B cell (primary cell): ENCODE measurements around the gene RPH3AL. TPM values are rescaled to one million over a fixed set of nuclear protein-coding genes. Genes with fewer than 3 reads are reported as not detected.

Source experiments
- ATAC-seq: fragments of 200-7000 bp; cut with Tn5 transposase; one replicate; pipeline ENCODE4 v1.10.0; 2021; ENCODE audit warnings: low read depth, mild to moderate bottlenecking, moderate number of reproducible peaks, moderate library complexity
- CTCF ChIA-PET: fragments of 350-600 bp; sonication (Branson Sonifier 250); formaldehyde crosslinking; loops from one replicate; lab custom pipeline; 2021; ENCODE audit warnings: antibody characterized with exemption, inconsistent platforms; lab: Charles Lee
- POLR2A ChIA-PET: fragments of 350-600 bp; sonication (Branson Sonifier 250); formaldehyde crosslinking; loops from one replicate; lab custom pipeline; 2021; ENCODE audit warnings: antibody characterized with exemption; lab: Charles Lee
- DNase-seq: peaks from one replicate; pipeline ENCODE4 v3.0.0; 2013
- H2AFZ ChIP-seq: 2 replicates; pipeline ENCODE4 v1.6.1; 2012; ENCODE audit warnings: mild to moderate bottlenecking, low read depth, low read length; ENCODE audit not compliant: insufficient read depth, poor library complexity, severe bottlenecking
- H3K27ac ChIP-seq, 2 donors: 1 replicate in 1 of 2; 2 replicates in 1 of 2; pipeline ENCODE4 v1.5.1; 2012 to 2013; ENCODE audit warnings: low read length in 2 of 2, mild to moderate bottlenecking in 2 of 2, moderate library complexity in 1 of 2
- H3K27me3 ChIP-seq, 4 experiments: fragments of 200-600 bp in 1 of 4; sonication (generic) in 1 of 4; replicated peaks in 1 of 4; 1 replicate in 2 of 4; 2 replicates in 2 of 4; pipeline versions ENCODE4 v1.6.1 to v1.7.0; 2013 to 2016; ENCODE audit warnings: low read length in 3 of 4, mild to moderate bottlenecking in 2 of 4, mixed read lengths in 1 of 4, moderate library complexity in 1 of 4; ENCODE audit not compliant: insufficient read depth in 4 of 4, control insufficient read depth in 3 of 4; ENCODE audit errors: control extremely low read depth in 1 of 4
- H3K36me3 ChIP-seq, 2 experiments: replicated peaks in 1 of 2; 1 replicate in 1 of 2; 2 replicates in 1 of 2; pipeline versions ENCODE4 v1.6.1 to v1.7.1; 2013; ENCODE audit warnings: low read length in 1 of 2; ENCODE audit not compliant: insufficient read depth in 2 of 2, control insufficient read depth in 1 of 2; ENCODE audit errors: control extremely low read depth in 1 of 2, extremely low read depth in 1 of 2
- H3K4me1 ChIP-seq, 2 donors: fragments of 200-600 bp in 1 of 2; sonication (generic) in 1 of 2; 1 replicate in 1 of 2; 2 replicates in 1 of 2; pipeline versions ENCODE4 v1.5.1 to v1.6.1; 2013 to 2017; ENCODE audit warnings: low read length in 2 of 2; ENCODE audit not compliant: control insufficient read depth in 2 of 2, insufficient read depth in 2 of 2
- H3K4me2 ChIP-seq: replicated peaks from 2 replicates; pipeline ENCODE3; 2012; ENCODE audit warnings: mild to moderate bottlenecking, low read depth, low read length; ENCODE audit not compliant: poor library complexity, severe bottlenecking
- H3K4me3 ChIP-seq, 5 experiments: fragments of 200-600 bp in 1 of 5; sonication (generic) in 1 of 5; 1 replicate in 3 of 5; 2 replicates in 2 of 5; pipeline versions ENCODE4 v1.5.1 to v1.7.0; 2011 to 2016; ENCODE audit warnings: low read length in 4 of 5, mild to moderate bottlenecking in 4 of 5, low read depth in 2 of 5, control low read depth in 1 of 5, moderate library complexity in 1 of 5; ENCODE audit not compliant: insufficient read depth in 1 of 5; ENCODE audit errors: control extremely low read depth in 1 of 5, extremely low read depth in 1 of 5
- H3K79me2 ChIP-seq: fragments of 200-600 bp; sonication (generic); one replicate; pipeline ENCODE4 v1.6.0; 2016; ENCODE audit warnings: low read length; ENCODE audit not compliant: control insufficient read depth, insufficient read depth
- H3K9ac ChIP-seq: fragments of 200-600 bp; sonication (generic); 2 replicates; pipeline ENCODE4 v1.6.1; 2017; ENCODE audit warnings: mild to moderate bottlenecking, low read length, moderate library complexity
- H3K9me3 ChIP-seq, 3 donors: one replicate each; pipeline versions ENCODE4 v1.6.1 to v1.7.1; 2013; ENCODE audit warnings: low read length in 2 of 3; ENCODE audit not compliant: control insufficient read depth in 2 of 3, insufficient read depth in 1 of 3; ENCODE audit errors: control extremely low read depth in 1 of 3
- H4K20me1 ChIP-seq: 2 replicates; pipeline ENCODE4 v1.6.0; 2012; ENCODE audit warnings: mild to moderate bottlenecking, low read length; ENCODE audit not compliant: insufficient read depth, control insufficient read depth, poor library complexity, severe bottlenecking
- H3K27ac Mint-ChIP-seq: one replicate; pipeline ENCODE4 v1.8.0; 2021; ENCODE audit warnings: mixed read lengths
- H3K27me3 Mint-ChIP-seq: one replicate; pipeline ENCODE4 v1.8.0; 2021; ENCODE audit warnings: mixed read lengths
- H3K4me1 Mint-ChIP-seq: one replicate; pipeline ENCODE4 v1.8.0; 2021; ENCODE audit warnings: mixed read lengths
- H3K4me3 Mint-ChIP-seq: one replicate; pipeline ENCODE4 v1.8.0; 2021; ENCODE audit warnings: mixed read lengths
- H3K9me3 Mint-ChIP-seq: one replicate; pipeline ENCODE4 v1.8.0; 2022; ENCODE audit warnings: mixed read lengths; ENCODE audit not compliant: insufficient read depth
- EZH2 ChIP-seq: IDR thresholded peaks from 2 replicates; pipeline ENCODE4 v1.6.1; 2012; ENCODE audit warnings: borderline replicate concordance, low read depth, mild to moderate bottlenecking, moderate library complexity, low read length; ENCODE audit not compliant: insufficient read depth, poor library complexity, severe bottlenecking
- WGBS: methylation state at CpG from one replicate; pipeline ENCODE4 v1.1.5; 2013; ENCODE audit warnings: missing lambda C conversion rate; ENCODE audit not compliant: insufficient coverage; 5-methylcytosine and 5-hydroxymethylcytosine counted together
- intact Hi-C: fragments of 100-400 bp; cut with micrococcal nuclease; formaldehyde crosslinking; loops from one replicate; pipeline ENCODE4 v1.10.0; 2022
- polyA plus RNA-seq: library from polyadenylated mRNA; depleted of rRNA; stranded (reverse); fragments of >200 nt; gene quantifications from 2 replicates; pipeline ENCODE4 v1.2.3, GENCODE V29; 2012
- total RNA-seq, 2 donors: library from RNA; stranded (reverse); fragments of 120-200 nt in 1 of 2; gene quantifications; 1 replicate in 1 of 2; 2 replicates in 1 of 2; pipeline versions ENCODE4 v1.2.3 to v1.2.4, GENCODE V29; 2013 to 2022
- TF ChIP-seq, protein P1 (sequence below): fragments of 200-600 bp; IDR thresholded peaks from one replicate; pipeline ENCODE4 v1.8.0; 2022; ENCODE audit warnings: antibody characterized with exemption, mild to moderate bottlenecking

Gene RPH3AL
- total and polyA plus RNA-seq, 2 donors (not counting 1 experiment from before 2014, with no cell fraction given): 10.8 to 13.3 TPM

DNA sequence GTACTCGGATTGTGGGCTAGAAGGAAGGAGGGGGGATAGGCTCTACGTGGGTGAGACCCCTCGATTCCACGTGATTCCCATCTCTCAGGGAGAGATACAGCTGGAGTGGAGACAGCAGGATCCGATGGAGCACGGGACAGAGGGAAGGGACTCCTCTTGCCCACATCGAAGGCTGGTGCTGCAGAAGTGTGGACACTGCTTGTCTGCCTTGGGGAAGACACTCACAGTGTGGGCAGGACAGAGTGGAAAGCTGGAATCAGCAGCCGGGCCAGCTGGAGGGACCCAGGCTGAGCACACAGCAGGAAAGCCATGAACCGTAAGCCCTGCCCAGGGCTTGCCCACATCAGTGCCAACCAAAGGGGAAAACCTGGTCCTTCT is 42.1 kb upstream of the RPH3AL start:
- H4K20me1 ChIP-seq: no peaks in the 10 kb centered on the region
- intact Hi-C loops: no loop called here
- peaks cover 5% of the 10 kb centered on the region for H3K27me3 Mint-ChIP-seq
- H2AFZ ChIP-seq: no peak overlapping the region
- peaks cover 2% of the 10 kb centered on the region for H3K4me1 Mint-ChIP-seq
- ChIA-PET POLR2A (no interaction called here), CTCF (interaction anchor here (1.1 kb wide), 1 partner anchor 18 kb away, joined by 3 read pairs; no protein-coding TSS in a partner anchor)
- TF ChIP-seq, protein P1, sequence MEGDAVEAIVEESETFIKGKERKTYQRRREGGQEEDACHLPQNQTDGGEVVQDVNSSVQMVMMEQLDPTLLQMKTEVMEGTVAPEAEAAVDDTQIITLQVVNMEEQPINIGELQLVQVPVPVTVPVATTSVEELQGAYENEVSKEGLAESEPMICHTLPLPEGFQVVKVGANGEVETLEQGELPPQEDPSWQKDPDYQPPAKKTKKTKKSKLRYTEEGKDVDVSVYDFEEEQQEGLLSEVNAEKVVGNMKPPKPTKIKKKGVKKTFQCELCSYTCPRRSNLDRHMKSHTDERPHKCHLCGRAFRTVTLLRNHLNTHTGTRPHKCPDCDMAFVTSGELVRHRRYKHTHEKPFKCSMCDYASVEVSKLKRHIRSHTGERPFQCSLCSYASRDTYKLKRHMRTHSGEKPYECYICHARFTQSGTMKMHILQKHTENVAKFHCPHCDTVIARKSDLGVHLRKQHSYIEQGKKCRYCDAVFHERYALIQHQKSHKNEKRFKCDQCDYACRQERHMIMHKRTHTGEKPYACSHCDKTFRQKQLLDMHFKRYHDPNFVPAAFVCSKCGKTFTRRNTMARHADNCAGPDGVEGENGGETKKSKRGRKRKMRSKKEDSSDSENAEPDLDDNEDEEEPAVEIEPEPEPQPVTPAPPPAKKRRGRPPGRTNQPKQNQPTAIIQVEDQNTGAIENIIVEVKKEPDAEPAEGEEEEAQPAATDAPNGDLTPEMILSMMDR: no peak
- no peak for TF ChIP-seq EZH2
- no peak overlapping the region for H3K27ac Mint-ChIP-seq
- peaks cover 0 to 2% (median 0%) of the 10 kb centered on the region in 4 experiments for H3K27me3 ChIP-seq
- H3K4me2 ChIP-seq: no peak overlapping the region
- H3K9me3 Mint-ChIP-seq: no peaks in the 10 kb centered on the region
- no peaks in the 10 kb centered on the region for H3K79me2 ChIP-seq
- no peaks in the 10 kb centered on the region for H3K4me1 ChIP-seq
- H3K4me3 Mint-ChIP-seq: no peak overlapping the region
- no peaks in the 10 kb centered on the region for H3K9me3 ChIP-seq
- DNase-seq (no peak), ATAC-seq (no peak)
- no peak overlapping the region for H3K27ac ChIP-seq
- WGBS: 95% methylated on average over 9 of the region's 9 CpGs
- H3K4me3 ChIP-seq: no peak overlapping the region
- no peak overlapping the region for H3K9ac ChIP-seq
- H3K36me3 ChIP-seq: no peaks in the 10 kb centered on the region

DNA sequence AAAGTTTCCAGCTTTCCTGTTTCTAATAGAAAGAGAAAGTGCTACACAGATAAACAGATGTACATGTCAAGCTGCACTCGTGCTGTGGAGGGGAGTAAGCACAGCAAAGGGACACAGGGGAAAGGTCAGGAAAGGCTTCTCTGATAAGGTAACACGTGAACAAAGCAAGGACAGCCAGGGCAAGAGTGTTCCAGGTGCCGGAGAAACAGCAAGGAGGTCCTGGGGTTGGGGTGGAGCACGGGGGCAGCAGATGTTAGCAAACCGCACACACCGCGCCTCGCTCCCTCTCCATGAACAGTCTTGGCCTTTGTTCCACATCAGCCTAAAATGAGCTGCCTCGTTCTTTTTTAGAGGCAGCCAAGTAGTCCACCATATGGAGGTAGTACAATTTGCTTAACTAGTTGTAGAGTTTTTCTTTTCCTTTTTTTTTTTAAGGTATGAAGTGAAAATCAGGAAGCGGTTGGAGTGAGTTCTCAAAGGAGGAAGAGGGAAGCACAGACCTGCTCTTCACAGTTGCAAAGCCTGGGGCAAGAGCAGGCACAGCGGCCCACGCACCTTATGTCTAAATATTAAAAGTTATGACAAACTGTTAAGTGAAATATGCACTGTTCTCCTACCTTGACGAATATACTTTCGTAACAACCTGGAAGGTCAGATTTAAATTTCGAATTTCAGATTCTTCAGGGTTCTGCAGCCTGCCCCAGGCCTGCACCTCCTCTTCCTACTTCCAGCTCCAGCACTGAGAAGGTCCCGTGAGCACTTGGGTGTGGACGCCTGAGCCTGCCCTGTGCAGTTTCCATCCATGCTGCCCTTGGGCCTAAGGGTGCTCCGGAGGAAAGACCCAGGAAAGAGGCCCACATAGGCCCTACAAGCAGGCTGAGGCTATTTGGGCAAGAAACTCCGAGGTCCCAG is 41.5 kb upstream of the RPH3AL start:
- intact Hi-C loops: no loop called here
- no peaks in the 10 kb centered on the region for H4K20me1 ChIP-seq
- H3K36me3 ChIP-seq: no peaks in the 10 kb centered on the region
- H3K79me2 ChIP-seq: no peaks in the 10 kb centered on the region
- H3K4me3 ChIP-seq: no peak overlapping the region
- Mint-ChIP-seq H3K27ac (no peak overlapping the region), H3K27me3 (peaks cover 5% of the 10 kb centered on the region), H3K9me3 (no peaks in the 10 kb centered on the region), H3K4me1 (peaks cover 2% of the 10 kb centered on the region), H3K4me3 (no peak overlapping the region)
- H3K9me3 ChIP-seq: no peaks in the 10 kb centered on the region
- no peak overlapping the region for H2AFZ ChIP-seq
- 67% methylated on average over 17 of the region's 19 CpGs for WGBS
- H3K27me3 ChIP-seq: peaks cover 0 to 5% (median 0%) of the 10 kb centered on the region in 4 experiments
- no peaks in the 10 kb centered on the region for H3K4me1 ChIP-seq
- ChIA-PET CTCF (interaction anchor here (1.1 kb wide), 1 partner anchor 19 kb away, joined by 3 read pairs; no protein-coding TSS in a partner anchor), POLR2A (no interaction called here)
- H3K9ac ChIP-seq: no peak overlapping the region
- TF ChIP-seq, protein P1: no peak
- TF ChIP-seq EZH2: no peak
- no peak overlapping the region for H3K27ac ChIP-seq
- H3K4me2 ChIP-seq: no peak overlapping the region
- no peak for ATAC-seq
- DNase-seq: no peak
